ENCODE data around the gene AFF3.
"Not testable (repeated sequence)": the region's sequence is repeated elsewhere in the genome, so short reads cannot be mapped to it uniquely, and the experiment has no call there.

Gene AFF3

DNA sequence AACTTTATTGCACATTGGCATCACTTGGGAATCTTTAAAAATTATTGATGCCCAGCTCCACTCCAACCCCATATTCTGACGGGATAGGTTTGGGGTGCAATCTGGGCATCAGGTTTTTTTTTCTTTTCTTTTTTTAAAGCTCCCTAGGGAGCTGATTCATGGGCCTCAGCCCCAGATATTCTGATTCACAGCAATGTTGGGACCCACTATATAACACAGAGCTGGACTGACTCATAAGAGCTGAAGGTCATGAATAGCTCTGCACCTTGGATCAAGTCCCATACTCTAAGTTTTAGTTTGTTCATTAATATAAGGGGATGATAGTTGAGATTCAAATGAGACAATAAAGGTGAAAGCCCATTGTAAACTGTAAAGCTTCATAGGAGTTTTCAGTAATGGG, 461.4 kb downstream of the AFF3 start:
- no peak for DNase-seq

DNA sequence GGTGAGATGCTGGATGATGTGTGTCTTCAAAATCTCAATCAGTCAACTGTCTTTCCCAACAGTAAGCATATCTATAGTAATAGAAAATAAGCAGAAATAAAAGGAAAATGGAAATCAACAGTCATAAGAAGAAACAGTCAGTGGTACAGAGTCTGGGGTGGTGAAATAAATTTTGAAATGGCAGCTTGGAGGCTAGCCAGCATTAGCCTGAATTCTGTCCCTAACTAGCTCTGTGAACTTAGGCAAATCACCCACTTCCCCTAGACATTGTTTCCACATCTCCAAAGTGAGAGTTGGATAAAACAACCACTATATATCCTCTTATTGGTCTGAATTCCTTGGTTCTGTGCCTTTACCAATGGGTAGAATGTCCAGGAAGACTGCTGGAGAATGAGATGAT, 462.9 kb downstream of the AFF3 start:
- DNase-seq: no peak

DNA sequence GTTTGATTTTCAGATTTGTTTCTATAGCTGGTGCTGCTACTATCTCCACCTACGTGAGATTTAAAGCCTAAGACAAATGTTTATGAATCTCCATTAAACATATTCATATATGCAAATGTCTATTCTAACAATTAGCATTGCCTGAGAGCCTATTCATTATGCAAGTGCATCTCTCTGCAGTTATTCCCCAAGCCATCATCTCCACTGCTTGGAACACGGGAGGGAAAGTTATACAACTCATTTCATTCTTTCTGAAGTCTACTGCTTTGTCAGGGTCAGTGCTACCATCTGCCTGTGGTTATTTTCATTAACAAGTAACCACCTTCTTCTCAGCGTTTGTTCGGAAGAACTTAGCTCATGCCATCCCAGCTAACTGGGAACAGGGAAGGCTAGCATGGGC, 463.8 kb downstream of the AFF3 start:
- DNase-seq: no peak

DNA sequence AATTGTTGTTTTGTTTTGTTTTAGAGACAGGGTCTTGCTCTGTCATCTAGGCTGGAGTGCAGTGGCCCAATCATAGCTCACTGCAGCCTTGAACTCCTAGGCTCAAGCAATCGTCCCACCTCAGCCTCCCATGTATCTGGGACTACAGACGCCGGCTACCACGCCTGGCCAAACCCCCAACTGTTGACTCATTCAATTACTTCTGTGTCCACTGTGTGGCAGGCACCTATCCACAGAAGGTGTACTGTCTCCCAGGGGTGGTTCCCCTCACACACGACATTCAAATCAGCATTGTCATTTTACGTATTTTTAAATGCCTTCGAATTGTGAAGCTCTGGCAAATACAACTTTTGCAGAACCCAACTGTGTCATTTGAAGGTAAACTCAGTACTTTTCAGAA, 464.6 kb downstream of the AFF3 start:
- DNase-seq: no peak

DNA sequence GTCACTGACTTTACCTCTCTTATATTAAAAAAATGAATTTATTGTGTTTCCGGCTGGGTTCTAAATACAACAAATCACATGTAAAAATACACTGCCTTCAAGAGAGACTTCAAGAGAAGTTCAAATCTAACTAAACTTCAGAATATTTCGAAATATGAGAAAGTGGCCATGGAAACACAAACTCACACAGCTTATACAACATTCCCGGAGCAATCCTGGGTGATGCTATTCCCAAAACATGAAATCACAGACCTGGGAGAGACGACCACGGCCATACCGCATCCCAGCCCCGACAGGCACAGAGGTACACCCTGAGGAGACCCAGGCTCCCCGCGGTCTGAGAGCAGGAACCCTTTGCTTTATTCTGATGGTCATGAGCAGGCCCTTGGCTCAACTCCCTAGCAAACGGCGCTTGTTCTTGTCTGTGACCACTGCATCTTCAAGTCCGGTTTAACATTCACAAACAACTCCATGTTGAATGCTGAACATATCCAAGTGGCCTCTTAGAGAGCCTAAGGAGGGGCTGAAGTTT, 467.2 kb downstream of the AFF3 start:
- DNase-seq: no peak

DNA sequence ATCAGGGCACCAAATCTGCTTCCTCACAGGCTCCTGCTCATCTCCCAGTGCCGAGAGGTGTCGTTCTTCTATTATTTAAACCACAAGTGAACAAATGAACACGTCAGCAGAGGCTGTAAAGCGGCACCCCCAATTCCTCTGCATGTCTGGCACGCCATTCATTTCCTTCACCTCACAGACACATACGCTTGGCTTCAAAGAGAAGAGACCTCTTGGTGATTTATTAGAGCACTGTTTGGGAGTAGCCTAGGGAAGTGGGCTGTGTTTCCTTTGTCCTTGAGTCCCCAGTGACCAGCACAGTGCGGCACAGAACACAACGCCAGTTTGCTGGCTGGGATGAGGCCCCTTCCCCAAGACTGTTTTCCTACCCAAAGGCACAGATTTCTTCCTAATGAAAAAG, 468.3 kb downstream of the AFF3 start:
- no peak for DNase-seq

DNA sequence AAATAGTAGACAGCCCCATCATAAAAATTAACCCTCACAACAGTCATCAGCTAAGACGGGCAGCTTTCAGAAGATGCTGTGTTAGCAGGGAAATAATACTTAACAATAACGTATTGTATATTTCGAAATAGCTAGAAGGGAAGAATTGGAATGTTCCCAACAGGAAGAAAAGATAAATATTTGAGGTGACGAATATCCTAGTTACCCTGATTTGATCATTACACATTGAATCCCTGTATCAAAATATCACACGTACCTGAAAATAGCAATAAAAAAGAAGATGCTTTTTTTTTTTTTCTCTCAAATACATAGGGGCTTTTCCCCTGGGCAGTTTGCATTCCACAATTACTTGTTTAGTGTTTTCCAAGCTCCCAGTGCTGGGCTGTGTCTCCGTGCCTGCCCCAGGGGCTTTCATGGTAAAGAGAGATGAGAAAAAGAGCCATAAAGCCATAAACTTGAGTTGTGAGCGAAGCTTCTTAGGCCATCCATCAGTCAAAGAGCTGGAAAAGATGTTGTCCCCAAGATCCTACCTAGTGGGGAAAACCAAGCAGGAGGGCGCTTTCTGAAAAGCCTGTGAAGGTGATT, 469.5 kb downstream of the AFF3 start:
- no peak for DNase-seq

DNA sequence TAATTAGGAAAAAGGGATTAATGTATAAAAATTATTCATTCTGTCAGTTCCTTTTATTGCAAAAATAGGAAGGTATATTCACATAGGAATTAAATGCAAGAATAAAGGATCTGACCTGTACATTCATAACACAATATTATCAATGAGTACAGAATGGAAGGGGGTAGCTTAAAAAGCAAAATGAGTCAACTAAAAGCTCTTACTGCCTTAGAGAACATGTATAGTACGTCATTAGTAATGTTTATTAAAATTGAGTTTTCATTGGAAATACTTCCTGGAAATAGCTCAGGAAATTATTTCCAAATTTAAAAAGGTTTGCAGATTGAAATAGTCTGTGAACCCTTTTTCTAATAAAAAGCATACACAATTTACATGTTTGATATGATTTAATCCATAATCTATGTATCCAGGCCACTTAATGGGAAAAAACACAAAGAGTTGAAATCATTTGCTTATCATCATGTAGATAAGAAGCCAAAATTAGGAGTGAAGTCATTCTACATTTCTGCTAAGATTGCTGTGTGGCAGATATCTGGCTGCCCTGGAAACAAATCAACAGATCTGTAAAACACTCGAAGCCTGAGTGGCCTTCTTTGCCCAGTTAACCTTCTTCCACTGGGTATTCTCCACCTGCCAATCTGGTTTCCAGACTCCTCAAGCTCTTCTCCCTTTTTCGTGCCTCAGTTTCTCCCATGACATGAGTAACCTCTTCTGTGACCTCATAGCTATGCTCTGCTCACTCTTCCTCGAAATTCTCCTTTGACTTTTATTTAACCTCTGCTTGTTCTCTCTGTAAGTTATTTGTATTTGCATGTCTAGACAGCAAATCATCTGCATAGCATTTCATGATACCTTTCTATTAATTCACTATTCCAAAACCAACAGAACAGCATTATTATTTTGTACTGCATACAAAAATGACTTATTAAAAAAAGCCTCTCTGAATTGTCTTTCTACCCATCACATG, 471.3 kb downstream of the AFF3 start:
- no peak for DNase-seq

DNA sequence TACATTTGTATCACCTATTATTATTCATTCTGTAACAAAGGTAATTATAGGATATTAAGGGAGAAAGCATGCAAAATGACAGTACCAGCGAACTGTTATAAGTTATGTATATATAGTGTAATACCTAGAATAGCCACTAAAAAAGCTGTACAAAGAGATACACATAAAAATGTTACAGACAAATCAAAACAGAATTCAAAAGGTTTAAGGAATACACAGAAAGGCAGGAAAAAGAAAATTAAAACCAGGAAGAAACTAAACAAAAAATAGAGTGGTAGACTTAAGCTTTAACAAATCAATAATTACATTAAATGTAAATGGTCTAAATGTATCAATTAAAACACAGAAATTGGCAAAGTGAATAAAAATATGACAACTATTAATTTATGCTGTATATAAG, 476.1 kb downstream of the AFF3 start:
- no peak for DNase-seq

DNA sequence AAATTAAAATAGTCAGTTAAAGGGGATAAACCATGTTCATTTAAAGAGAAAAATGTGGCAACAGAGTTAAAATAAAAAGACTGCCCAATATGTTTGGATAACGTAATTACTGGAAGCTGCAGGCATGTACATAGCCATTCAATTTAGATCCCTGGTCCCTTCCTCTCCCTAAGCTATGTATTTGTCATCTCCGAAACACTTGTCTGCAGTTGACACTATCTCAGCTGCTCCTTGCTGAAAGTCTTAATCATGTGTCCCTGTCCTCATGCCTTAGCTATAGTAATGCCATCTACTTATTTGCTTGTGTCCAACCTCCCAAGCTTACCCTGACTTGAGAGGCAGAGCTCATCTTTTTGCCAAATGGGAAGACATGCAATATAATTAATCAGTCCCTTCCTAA, 478.7 kb downstream of the AFF3 start:
- DNase-seq: no peak

DNA sequence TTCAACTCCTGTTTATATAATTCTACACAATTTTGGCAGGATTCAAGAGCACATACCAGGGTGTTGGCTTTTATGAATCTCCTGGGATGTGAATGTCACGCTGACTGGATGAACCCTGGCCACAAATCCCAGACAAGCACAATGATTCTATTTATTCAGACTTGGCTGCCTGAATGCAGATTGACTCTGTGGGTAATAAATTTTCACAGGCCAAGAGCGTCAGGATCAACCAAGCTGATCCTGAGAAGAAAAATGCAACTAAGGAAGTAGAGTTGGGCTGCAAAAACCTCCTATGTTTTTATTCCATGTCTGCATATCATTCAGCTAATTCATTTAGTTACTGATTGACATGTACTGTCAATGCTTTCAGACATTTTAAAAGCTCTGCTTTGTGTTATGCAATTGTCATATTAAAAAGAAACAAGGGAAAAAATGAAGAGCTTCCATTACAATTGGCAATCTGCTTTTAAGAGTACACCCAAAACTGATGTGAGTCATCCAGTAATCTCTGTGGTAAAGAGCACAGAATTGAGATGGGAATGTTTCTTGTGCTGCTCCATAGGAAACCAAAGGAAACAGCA, 479.5 kb downstream of the AFF3 start:
- no peak for DNase-seq

DNA sequence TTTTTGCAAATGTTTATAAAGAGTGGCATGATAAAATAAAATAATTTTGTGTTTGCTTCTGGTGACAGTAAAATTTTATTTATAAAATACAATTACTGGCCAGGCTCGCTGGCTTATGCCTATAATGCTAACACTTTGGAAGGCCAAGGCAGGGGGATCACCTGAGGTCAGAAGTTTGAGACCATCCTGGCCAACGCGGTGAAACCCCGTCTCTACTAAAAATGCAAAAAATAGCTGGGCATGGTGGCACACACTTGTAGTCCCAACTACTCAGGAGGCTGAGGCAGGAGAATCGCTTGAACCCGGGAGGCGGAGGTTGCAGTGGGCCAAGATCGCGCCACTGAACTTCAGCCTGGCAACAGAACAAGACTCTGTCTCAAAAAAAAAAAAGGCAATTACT, 480.6 kb downstream of the AFF3 start:
- DNase-seq: not testable (repeated sequence)

DNA sequence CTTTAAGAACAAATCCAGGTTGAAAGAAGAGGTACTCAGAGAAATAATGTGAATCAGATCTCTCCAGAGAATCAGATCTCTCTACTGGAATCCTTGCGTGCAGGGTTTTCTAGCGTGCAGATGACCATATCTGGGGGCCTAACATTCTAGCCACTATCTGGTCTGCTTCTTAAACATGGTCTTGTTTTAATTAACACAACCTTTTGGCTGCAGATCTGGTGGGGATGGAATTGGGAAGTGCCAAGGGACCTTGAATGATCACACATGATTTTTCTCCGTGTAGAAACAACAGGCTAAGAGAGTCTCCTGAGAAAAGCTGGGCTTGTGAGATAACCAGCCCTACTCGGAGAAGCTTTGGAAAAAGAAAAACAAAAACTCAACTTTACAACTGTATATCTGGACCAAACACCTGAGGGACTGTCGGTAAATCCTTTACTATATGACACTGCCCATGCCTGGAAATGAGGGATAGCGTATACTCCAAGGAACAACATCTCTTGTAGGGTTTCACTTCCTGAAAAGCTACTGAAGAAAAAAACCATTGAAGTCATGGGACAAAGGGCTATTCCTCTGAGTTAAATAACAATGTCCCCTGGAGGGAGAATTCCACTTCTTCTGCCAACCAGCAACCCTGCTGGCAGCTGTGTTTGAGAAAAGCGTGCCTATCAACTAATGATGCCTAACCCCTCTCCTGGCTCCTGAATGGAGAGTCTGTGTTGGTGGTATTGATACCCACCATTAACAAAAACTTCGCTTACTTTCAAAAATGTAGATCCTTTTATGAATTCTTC, 481.6 kb downstream of the AFF3 start:
- no peak for DNase-seq

DNA sequence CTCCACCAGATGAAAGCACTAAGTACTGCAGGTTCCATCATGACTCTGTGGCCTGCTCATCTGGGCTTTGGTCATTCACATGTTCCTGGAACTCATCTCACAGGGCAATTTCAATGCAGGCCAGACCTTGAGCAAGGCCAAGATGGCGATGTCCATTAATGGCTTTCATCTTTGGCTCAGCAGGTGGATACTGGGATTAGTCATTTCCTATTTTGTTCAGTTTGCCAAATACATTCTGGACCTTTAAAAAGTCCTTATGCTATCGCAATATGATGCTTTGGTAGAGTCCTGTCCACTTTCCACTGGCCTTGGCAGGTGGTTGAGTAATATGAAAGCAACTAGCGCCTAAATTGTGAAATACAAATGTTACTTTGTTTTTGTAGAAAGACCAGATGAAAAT, 482.5 kb downstream of the AFF3 start:
- DNase-seq: no peak

DNA sequence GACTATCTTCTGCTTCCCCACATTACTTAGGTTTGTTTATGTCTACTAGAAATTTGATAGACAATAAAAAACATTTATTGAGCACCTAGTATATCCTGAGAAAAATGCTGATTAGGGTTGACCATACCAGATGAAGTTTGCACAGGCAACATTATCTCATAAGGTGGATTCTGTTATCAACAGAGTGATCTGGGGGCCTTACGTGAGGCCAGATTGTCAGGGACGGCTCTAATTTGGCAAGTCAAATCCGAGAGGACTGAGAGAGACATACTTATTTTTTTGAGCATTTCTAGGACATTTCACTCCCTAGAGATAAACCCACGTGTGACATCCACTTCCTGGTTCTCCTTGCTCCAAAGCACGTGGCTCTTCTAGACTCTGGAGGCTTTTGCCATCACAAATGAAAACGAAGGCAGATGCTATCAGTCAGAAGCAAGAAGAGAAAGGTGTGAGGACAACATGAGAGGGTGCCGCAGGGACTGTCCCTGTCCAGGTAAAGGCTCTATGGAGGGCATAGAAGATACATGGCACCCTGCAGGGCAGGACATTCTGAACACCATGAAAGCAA, 484.6 kb downstream of the AFF3 start:
- no peak for DNase-seq

DNA sequence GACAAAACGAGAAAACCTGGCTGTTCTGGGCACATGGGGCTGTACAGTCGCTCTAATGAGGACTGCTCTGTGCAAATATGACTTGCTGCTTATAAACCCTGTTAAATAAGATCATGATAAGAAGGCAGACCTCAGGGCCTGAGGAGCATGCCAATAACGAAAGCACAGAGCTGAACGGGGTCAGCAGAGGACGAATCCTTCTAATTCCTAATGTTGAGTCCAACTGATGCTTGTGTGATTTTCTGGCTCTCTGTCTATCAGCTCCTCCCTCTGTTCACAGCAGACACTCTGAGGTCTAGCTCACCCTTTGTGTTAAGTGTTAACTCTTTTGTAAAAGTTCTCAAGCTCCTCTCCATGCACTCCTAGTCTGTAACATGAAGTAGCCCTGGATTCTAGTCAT, 485.4 kb downstream of the AFF3 start:
- DNase-seq: no peak

DNA sequence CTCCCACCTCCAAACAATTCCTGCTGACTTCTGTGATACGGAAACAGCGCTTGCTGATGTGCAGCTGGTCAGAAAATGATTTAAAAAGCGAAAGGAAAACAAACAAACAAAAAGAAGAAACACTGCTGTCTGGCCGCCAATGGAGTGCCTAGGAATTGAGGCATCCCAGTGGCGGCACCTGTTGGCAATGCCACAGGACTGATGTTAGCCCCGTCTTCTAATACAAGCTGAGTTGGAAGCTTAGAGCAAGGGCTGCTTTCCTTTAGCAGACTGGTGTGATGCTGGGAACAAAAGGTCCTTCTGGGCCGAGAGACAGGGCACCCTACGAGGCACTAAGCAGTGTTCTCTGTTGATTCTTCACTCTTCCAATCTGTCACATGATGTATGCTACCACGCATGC, 489.0 kb downstream of the AFF3 start:
- DNase-seq: no peak

DNA sequence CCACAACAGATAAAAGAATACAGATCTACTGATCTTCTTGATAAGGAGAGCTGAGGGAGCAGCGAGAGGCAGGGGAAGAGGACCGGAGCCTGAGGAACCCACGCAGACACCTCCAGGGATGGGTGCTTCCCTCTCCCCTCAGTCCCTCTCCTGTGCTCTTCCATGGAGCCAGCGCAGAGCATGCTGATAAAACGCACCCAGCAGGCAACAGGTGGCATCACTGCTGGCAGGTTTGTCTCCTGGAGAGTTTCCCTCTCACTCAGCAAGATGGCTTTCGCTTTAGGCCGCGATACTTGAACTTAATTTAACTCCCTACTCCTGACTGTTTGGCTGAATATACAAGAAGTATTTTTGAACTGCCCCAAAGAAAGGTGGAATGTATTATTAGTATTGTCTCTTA, 489.5 kb downstream of the AFF3 start:
- no peak for DNase-seq

DNA sequence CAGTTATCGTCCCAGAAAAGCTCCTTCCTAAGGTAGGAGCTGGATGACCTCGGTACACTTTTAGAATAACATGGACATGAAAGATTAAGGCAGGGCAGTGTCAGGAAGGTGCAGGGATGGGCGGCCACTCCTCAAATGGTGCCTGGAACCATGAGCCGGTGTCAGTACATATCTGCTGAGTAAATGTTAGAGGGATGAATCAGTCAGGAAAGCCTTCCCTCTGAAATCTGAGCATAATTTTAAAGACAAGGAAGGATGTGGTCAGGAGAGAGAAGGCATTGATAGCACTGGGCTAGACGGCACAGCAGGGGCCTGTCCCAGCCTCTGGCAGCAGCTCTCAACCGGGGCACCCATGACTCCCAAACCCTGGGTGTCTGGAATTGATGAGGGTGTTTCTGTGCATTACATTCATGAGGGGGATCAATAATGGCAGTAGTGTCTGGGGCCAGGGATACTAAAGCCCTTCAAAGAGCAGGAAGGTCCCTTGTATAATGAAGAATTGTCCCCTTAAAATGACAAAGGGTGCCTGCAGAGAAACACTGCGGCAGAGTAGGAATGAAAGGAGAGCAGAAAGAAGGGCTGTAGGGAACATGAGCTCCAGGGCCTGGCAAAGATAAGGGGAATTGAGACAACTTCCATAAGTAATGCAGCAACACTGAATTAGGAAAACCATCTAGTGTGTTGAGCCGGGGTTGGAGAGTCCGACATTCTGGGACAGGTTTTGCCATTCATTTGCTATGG, 490.3 kb downstream of the AFF3 start:
- no peak for DNase-seq

DNA sequence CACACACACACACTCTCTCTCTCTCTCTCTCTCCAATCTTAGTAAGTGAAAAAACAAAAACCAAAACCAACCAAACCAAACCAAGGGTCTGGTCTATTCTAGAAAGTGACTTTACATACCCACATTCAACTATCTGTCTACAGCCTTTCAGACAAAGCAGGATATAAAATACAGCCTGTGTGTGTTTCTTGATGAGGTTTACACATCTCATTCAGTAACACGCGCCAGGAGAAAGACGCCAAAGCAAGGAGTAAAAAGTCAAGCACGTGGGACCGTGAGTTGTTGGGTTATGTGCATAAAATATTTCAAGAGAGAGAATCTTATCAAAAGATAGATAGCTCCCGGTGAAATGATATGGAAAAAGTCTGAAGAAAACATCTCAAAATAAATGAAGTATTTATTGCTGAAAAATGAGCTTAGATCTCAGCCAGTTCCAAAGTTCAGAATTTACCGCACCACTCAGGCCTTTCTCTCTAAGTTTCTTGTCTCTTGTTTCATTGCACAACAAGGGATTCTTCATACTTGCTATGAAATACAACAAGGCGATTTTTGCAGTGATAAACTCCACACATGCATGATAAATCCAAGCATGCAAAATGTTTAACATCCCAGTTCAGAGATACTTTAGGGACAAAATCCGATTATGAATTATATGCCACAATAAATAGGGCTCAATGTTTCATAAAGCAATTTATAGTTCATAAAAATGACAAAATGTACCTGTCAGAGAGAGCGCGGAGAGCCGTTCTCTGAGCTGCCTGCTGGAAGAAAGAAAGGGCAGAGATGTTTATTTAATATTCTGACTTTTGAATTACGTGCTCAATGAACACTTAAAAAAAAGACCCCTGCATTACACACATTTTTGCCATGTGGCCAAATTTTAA, 493.2 kb downstream of the AFF3 start:
- no peak for DNase-seq

All from stimulated activated naive CD4-positive, alpha-beta T cell treated with Interleukin-2 at 50 U/mL for 16 hours (primary cell).